KMS-11 (cell line): ENCODE data around the gene FRYL.

Experiments
- H2AFZ ChIP-seq: fragments of 200-600 bp; sonication (generic); 2 replicates; pipeline ENCODE4 v1.6.1; 2016; ENCODE audit warnings: antibody characterized with exemption, mixed run types, low read depth
- H3K27ac ChIP-seq: fragments of 200-600 bp; sonication (generic); 2 replicates; pipeline ENCODE4 v1.6.1; 2016; ENCODE audit warnings: mild to moderate bottlenecking, mixed run types
- H3K27me3 ChIP-seq: fragments of 200-600 bp; sonication (generic); 2 replicates; pipeline ENCODE4 v1.6.1; 2017; ENCODE audit warnings: mild to moderate bottlenecking, low read depth, mixed run types, moderate library complexity; ENCODE audit not compliant: insufficient read depth
- H3K36me3 ChIP-seq: fragments of 200-600 bp; sonication (generic); 2 replicates; pipeline ENCODE4 v1.6.1; 2017; ENCODE audit warnings: mild to moderate bottlenecking, mixed run types; ENCODE audit not compliant: insufficient read depth
- H3K4me1 ChIP-seq: fragments of 200-600 bp; sonication (generic); 2 replicates; pipeline ENCODE4 v1.6.1; 2016; ENCODE audit warnings: mild to moderate bottlenecking, low read depth, mixed run types; ENCODE audit not compliant: poor library complexity, severe bottlenecking
- H3K4me2 ChIP-seq: fragments of 200-600 bp; sonication (generic); 2 replicates; pipeline ENCODE4 v1.7.0; 2016; ENCODE audit warnings: mild to moderate bottlenecking, mixed run types
- H3K4me3 ChIP-seq: fragments of 200-600 bp; sonication (generic); IDR thresholded peaks from 2 replicates; pipeline ENCODE4 v1.6.1; 2017; ENCODE audit warnings: low read depth, low read length, mixed read lengths; ENCODE audit not compliant: insufficient read depth
- H3K79me2 ChIP-seq: fragments of 200-600 bp; sonication (generic); 2 replicates; pipeline ENCODE4 v1.6.1; 2016; ENCODE audit warnings: low read depth, mixed run types; ENCODE audit not compliant: insufficient read depth
- H3K9ac ChIP-seq: fragments of 200-600 bp; sonication (generic); 2 replicates; pipeline ENCODE4 v1.6.1; 2016; ENCODE audit warnings: mild to moderate bottlenecking, mixed run types
- H4K20me1 ChIP-seq: fragments of 200-600 bp; sonication (generic); 2 replicates; pipeline ENCODE4 v1.6.1; 2016; ENCODE audit warnings: mild to moderate bottlenecking, mixed run types; ENCODE audit not compliant: insufficient read depth
- CTCF ChIP-seq: fragments of 200-600 bp; sonication (generic); conservative IDR thresholded peaks from 2 replicates; pipeline ENCODE4 v1.6.1; 2017; ENCODE audit warnings: low read depth, mild to moderate bottlenecking, antibody characterized with exemption, low read length, moderate library complexity, mixed read lengths

FRYL gene

DNA sequence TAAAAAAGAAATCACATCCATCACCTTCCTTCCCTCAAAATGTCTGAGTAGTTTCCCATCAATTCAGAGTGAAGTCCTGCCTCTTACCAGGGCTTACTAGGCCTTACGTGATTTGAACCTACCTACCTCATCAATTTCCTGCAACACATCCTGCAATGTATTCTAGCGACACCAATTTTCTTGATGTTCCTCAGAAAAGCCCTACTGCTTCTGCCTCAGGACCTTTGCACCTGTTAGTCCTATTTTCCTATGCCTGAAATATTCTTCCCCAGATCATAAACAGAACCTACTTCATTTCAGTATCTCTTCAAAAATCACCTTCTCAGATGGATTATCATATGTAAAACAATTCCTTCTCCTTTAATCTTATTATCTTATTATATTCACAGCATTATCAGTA, 237.2 kb downstream of the FRYL start:
- no peaks in the 10 kb centered on the region for H3K4me1 ChIP-seq
- H2AFZ ChIP-seq: no peak overlapping the region
- no peak overlapping the region for H3K4me3 ChIP-seq
- no peaks in the 10 kb centered on the region for H3K79me2 ChIP-seq
- no peak for TF ChIP-seq CTCF
- H3K27ac ChIP-seq: no peak overlapping the region
- H3K9ac ChIP-seq: no peak overlapping the region
- H3K27me3 ChIP-seq: no peaks in the 10 kb centered on the region
- H3K4me2 ChIP-seq: no peak overlapping the region
- H3K36me3 ChIP-seq: no peaks in the 10 kb centered on the region
- no peaks in the 10 kb centered on the region for H4K20me1 ChIP-seq

GRCh38 chr4:48539597-48539996, 240.5 kb downstream of the FRYL start:
- TF ChIP-seq CTCF: no peak
- Histone ChIP-seq H2AFZ (no peak overlapping the region), H3K79me2 (no peaks in the 10 kb centered on the region), H3K27me3 (no peaks in the 10 kb centered on the region), H3K4me1 (no peaks in the 10 kb centered on the region), H4K20me1 (no peaks in the 10 kb centered on the region), H3K36me3 (no peaks in the 10 kb centered on the region), H3K4me2 (no peak overlapping the region), H3K27ac (no peak overlapping the region), H3K4me3 (no peak overlapping the region), H3K9ac (no peak overlapping the region)

- Histone ChIP-seq H3K36me3 (no peaks in the 10 kb centered on the region), H4K20me1 (no peaks in the 10 kb centered on the region), H3K27me3 (no peaks in the 10 kb centered on the region), H3K27ac (no peak overlapping the region), H3K4me3 (no peak overlapping the region), H3K4me2 (no peak overlapping the region), H3K4me1 (no peaks in the 10 kb centered on the region), H2AFZ (no peak overlapping the region), H3K9ac (no peak overlapping the region), H3K79me2 (no peaks in the 10 kb centered on the region)
- TF ChIP-seq CTCF: no peak
Measured at GRCh38 chr4:48538358-48538757, 241.7 kb downstream of the FRYL start.

DNA sequence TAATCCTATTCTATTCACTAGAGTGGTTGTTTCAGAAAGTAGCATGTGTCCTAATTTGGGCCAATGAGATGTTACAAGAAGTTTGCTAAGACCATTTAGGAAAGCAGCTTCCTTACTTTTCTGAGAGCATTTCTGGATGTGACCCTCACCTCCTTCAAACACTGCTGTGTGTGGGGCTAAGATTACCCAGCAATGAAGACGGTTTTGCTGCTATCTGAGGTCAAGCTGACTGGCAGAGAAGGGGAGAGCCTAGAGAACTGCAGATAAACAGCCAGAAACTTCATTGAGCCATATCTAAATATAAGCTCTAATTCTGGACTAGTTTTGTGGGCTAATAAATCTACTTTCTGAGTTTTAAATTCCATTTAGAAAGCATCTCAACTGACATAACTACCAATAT, 253.7 kb downstream of the FRYL start:
- Histone ChIP-seq H4K20me1 (no peaks in the 10 kb centered on the region), H3K36me3 (peaks cover 2% of the 10 kb centered on the region; the same call in 1 of the 2 replicates), H3K79me2 (no peaks in the 10 kb centered on the region), H2AFZ (no peak overlapping the region), H3K4me1 (no peaks in the 10 kb centered on the region), H3K9ac (no peak overlapping the region), H3K4me3 (no peak overlapping the region), H3K27me3 (no peaks in the 10 kb centered on the region), H3K27ac (no peak overlapping the region), H3K4me2 (no peak overlapping the region)
- TF ChIP-seq CTCF: no peak
